Measurements from ENCODE around the gene BANF2.
"Not testable (repeated sequence)": the region's sequence is repeated elsewhere in the genome, so short reads cannot be mapped to it uniquely, and the experiment has no call there.

- not testable (repeated sequence) for TF ChIP-seq EZH2phosphoT487 (IDR thresholded peaks at IDR 0.05; ENCODE audit: insufficient read depth, low read depth); EZH2 (IDR thresholded peaks at IDR 0.05; ENCODE audit: insufficient read depth, poor library complexity, severe bottlenecking)
Measured at GRCh38 chr20:17659344-17659743, 40.4 kb upstream of the BANF2 start.

Data from GM23248 (cell line).